ENCODE results near the gene ZMIZ2. TPM values are rescaled to one million over a fixed set of nuclear protein-coding genes. Genes with fewer than 3 reads are reported as not detected.

Gene ZMIZ2
- total and polyA plus RNA-seq, 9 of the 15 experiments (the other 6 are each of a cell fraction or from before 2014, with no cell fraction given) = 0.13 to 40.3 (median 4.9) TPM

DNA sequence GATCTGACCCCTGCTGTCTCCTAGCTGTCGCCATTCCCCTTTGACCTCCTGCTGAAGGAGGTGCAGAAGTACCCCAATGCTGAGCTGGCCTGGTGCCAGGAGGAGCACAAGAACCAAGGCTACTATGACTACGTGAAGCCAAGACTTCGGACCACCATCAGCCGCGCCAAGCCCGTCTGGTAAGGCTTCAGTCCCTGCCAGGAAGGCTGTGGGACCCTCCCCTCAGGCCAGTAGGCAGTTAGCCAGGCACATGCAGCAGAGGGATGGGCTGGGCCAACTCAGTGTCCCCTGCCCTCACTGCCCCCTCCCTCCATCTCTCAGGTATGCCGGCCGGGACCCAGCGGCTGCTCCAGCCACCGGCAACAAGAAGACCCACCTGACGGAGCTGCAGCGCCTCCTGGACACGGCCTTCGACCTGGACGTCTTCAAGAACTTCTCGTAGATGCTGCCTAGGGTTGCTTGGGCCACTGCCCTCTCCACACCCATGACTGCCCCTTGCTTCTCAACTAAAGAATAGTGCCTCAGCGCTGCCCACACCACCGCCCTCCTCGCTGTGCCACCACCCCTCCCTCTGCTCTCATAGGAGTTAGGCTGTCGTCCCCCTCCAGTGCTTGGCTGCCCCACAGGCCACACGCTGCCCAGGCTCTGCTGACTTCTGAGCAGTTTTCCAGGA is 41.0 kb upstream of the ZMIZ2 start (continued):
- TF ChIP-seq, protein P1, sequence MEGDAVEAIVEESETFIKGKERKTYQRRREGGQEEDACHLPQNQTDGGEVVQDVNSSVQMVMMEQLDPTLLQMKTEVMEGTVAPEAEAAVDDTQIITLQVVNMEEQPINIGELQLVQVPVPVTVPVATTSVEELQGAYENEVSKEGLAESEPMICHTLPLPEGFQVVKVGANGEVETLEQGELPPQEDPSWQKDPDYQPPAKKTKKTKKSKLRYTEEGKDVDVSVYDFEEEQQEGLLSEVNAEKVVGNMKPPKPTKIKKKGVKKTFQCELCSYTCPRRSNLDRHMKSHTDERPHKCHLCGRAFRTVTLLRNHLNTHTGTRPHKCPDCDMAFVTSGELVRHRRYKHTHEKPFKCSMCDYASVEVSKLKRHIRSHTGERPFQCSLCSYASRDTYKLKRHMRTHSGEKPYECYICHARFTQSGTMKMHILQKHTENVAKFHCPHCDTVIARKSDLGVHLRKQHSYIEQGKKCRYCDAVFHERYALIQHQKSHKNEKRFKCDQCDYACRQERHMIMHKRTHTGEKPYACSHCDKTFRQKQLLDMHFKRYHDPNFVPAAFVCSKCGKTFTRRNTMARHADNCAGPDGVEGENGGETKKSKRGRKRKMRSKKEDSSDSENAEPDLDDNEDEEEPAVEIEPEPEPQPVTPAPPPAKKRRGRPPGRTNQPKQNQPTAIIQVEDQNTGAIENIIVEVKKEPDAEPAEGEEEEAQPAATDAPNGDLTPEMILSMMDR (IDR thresholded peaks at IDR 0.05 in 2 of 3, conservative IDR thresholded peaks at IDR 0.05 in 1 of 3; ENCODE audit: insufficient read depth in 2 of 3, low read depth in 1 of 3, low read length in 3 of 3) = no peak
- peak; percentile 27; the same call in 1 of the 2 replicates for TF ChIP-seq NFIX (CRISPR knock-in tag; IDR thresholded peaks at IDR 0.05; ENCODE audit: low read depth)
- TF ChIP-seq MBD2 (IDR thresholded peaks at IDR 0.05; ENCODE audit: borderline replicate concordance, low read depth) = no peak
- no peak for TF ChIP-seq ELF4 (CRISPR knock-in tag; IDR thresholded peaks at IDR 0.05)
- TF ChIP-seq, protein P2, sequence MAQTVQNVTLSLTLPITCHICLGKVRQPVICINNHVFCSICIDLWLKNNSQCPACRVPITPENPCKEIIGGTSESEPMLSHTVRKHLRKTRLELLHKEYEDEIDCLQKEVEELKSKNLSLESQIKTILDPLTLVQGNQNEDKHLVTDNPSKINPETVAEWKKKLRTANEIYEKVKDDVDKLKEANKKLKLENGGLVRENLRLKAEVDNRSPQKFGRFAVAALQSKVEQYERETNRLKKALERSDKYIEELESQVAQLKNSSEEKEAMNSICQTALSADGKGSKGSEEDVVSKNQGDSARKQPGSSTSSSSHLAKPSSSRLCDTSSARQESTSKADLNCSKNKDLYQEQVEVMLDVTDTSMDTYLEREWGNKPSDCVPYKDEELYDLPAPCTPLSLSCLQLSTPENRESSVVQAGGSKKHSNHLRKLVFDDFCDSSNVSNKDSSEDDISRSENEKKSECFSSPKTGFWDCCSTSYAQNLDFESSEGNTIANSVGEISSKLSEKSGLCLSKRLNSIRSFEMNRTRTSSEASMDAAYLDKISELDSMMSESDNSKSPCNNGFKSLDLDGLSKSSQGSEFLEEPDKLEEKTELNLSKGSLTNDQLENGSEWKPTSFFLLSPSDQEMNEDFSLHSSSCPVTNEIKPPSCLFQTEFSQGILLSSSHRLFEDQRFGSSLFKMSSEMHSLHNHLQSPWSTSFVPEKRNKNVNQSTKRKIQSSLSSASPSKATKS (CRISPR knock-in tag; IDR thresholded peaks at IDR 0.05) = no peak
- no peak for TF ChIP-seq MAFK (IDR thresholded peaks at IDR 0.05; ENCODE audit: low read length)
